ENCODE measurements around the gene FNTB.
A peak's percentile ranks its signal among the peaks of the same experiment; 100 is the strongest.

Gene FNTB

DNA sequence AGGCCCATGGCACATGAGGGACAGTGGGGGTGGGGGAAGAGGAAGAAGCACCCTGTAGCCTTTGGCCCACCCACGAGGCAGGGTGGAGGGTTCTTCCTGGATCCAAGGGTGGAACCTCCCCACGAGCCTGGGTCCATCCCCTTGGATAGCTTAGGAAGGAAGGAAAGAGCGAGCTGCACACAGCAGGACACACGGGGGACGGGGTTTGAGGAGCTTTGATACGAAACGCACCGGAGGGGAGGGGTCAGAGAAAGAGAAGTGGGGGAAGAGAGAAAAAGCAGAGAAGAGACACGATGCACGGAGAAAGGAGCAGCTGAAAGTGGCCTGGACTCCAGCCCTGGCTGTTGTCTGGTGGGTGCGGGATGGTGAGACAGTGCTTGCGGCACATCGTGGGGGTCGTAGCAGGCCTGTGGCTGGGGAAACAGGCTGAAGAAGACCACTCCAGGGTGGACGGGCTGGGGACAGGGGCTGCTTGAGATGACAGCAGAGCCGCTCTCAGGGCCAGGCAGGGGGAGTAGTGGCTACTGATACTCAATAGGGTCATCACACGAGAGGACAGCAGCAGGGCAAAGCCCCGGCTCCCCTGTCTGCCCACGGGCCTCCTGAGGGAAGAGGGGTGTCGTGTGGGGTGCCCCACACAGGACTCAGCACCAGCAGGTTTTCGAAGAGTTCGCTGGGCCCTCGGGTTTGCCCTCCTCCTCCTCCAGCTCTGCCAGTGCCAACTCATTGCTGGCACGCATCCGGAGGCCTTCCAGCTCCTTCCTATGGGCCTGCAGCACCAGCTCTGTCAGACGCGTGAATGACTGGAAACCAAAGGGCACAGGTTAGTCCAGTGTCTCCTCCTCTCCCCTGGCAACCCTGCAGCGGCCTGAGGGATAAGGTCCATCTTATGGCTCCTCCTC is 38.7 kb upstream of the FNTB start:
- TF ChIP-seq, protein P1, sequence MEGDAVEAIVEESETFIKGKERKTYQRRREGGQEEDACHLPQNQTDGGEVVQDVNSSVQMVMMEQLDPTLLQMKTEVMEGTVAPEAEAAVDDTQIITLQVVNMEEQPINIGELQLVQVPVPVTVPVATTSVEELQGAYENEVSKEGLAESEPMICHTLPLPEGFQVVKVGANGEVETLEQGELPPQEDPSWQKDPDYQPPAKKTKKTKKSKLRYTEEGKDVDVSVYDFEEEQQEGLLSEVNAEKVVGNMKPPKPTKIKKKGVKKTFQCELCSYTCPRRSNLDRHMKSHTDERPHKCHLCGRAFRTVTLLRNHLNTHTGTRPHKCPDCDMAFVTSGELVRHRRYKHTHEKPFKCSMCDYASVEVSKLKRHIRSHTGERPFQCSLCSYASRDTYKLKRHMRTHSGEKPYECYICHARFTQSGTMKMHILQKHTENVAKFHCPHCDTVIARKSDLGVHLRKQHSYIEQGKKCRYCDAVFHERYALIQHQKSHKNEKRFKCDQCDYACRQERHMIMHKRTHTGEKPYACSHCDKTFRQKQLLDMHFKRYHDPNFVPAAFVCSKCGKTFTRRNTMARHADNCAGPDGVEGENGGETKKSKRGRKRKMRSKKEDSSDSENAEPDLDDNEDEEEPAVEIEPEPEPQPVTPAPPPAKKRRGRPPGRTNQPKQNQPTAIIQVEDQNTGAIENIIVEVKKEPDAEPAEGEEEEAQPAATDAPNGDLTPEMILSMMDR (IDR thresholded peaks at IDR 0.05; ENCODE audit: insufficient read depth, low read depth, low read length, missing control alignments): no peak
- DNase-seq (ENCODE audit: low read depth): no peak
- H3K4me3 ChIP-seq (ENCODE audit: low read depth, low read length): no peak overlapping the region

DNA sequence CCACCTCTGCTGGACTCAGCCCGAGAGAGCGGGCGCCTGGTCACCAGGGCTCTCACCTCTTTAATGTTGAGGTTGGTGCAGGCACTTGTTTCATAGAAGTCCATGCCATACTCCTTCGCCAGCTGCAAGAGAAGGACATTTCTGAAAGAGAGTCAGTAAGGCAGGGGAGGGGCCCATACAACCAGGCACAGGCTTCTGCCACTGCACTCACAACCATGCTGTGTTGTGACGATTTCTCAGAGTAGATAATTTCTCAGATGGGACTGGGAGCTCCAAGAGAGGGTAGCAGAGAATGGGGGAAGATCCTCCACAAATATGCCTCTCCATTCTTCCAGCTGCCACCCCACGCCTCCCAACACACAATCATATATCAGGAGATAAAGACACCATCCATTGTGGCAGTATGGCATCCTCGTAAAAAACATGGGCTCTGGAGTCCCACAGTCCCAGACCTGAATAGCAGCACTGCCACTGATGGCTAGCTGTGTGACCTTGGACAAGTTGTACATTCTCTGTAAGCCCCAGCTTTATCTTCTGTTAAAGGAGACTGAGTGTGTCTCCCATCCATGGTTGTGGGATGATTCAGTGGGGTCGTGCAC is 38.0 kb upstream of the FNTB start:
- no peak for DNase-seq (ENCODE audit: low read depth)
- TF ChIP-seq, protein P1 (IDR thresholded peaks at IDR 0.05; ENCODE audit: insufficient read depth, low read depth, low read length, missing control alignments): no peak
- H3K4me3 ChIP-seq (ENCODE audit: low read depth, low read length): no peak overlapping the region

DNA sequence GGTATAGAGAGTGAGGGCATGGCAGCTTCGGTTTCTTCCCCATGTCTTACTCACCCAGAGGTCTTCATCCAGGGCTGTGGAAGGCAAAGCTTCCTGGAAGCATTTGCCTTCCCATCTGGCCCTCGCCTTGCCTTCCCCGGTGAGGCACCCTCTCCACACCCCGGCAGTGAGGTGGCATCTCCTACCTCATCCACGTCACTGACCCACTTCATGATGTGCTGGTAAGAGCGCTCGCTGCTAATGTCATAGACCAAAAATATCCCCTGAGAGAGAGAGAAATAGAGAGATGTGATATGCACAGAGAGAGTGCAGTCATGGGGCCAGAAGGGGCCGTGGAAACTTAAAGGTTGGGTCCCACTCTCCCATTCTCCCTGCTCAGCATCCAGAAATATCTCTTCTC is 35.8 kb upstream of the FNTB start:
- TF ChIP-seq, protein P1 (IDR thresholded peaks at IDR 0.05; ENCODE audit: insufficient read depth, low read depth, low read length, missing control alignments): no peak
- H3K4me3 ChIP-seq (ENCODE audit: low read depth, low read length): no peak overlapping the region
- no peak for DNase-seq (ENCODE audit: low read depth)

DNA sequence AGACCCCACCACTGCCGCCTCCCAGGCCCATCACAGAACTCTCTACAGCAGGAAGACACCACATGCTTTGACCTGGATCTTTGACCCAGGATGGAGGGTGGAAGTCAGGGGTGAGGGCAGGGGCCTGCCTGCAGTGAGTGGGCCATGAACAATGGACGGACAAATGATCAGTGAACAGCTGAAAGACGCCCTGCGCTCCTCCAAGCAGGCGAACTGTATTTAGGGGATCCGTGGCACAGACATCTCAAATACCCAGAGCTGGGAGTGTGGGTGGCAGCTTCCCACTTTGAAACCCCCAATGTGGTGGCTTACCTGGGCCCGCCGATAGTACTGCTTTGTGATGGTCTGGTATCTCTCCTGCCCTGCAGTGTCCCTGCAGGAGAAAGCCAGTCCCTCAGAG is 35.4 kb upstream of the FNTB start:
- no peak overlapping the region for H3K4me3 ChIP-seq (ENCODE audit: low read depth, low read length)
- DNase-seq (ENCODE audit: low read depth): no peak
- TF ChIP-seq, protein P1 (IDR thresholded peaks at IDR 0.05; ENCODE audit: insufficient read depth, low read depth, low read length, missing control alignments): no peak

DNA sequence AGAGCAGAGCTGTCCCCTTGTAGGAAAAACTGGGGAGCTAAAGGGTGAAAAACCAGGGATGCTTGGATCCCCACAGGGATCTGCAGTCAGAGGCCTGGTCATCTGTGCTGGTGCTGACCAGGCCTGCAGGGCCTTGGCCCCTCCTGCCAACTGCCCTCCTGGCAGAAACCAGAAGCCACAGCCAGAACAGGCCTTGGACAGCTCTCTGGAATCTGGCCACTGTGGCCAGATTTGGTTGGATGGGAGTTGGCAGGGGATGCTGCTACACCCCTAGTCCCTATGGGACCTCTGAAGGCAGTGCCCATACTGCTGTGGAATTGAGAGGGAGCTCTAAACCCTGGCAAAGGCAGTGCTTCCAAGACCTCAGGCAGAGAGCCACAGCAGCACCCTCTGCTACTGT is 35.0 kb upstream of the FNTB start:
- H3K4me3 ChIP-seq (ENCODE audit: low read depth, low read length): no peak overlapping the region
- TF ChIP-seq, protein P1 (IDR thresholded peaks at IDR 0.05; ENCODE audit: insufficient read depth, low read depth, low read length, missing control alignments): no peak
- no peak for DNase-seq (ENCODE audit: low read depth)

DNA sequence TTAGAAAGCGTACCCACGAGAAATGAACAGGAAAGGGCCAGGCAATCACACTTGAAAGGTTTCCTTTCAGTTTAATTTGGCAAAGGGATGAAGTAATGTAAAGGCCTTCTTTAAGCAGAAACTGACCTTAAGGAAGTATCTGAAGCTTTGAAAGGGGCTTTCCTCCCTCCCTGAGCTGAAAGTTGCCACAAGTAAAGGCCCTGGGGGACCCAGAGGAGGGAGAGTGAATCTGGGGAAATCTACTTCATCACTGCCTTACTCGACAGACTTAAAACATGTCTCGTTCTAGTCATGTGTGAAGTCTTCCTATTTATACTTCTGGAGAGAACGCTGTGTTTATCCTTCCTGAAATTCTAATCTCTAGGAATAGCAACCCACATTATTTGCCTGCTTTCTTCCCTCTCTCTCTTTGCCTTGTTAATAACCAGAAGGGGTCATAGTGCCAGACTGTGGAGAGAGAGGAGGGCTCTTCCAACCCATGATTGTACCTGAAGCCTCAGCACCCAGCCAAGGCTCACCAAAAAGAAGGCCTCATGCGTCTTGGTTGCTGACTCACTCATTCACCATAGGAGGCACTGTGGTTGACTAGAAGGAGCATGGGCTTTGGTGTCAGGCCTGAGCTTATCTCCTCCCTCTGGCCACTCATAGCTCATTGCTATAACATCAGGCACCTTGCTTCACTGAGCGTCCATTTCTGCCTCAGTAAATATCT is 33.9 kb upstream of the FNTB start:
- peak; percentile 66 for DNase-seq (ENCODE audit: low read depth)
- TF ChIP-seq, protein P1 (IDR thresholded peaks at IDR 0.05; ENCODE audit: insufficient read depth, low read depth, low read length, missing control alignments): peak; percentile 28
- no peak overlapping the region for H3K4me3 ChIP-seq (ENCODE audit: low read depth, low read length)
